OCI-LY1 (cell line): ENCODE measurements around the gene LSAMP.

Source experiments
- CTCF ChIP-seq: fragments of 200-600 bp; sonication (generic), shearing (Covaris generic); IDR thresholded peaks from 2 replicates; pipeline ENCODE4 v1.5.1; 2017; ENCODE audit warnings: mild to moderate bottlenecking, antibody characterized with exemption, low read length, moderate library complexity, mixed read lengths
- EZH2 ChIP-seq: fragments of 200-600 bp; sonication (generic), shearing (Covaris generic); IDR thresholded peaks from 2 replicates; pipeline ENCODE4 v1.8.0; 2017; ENCODE audit warnings: borderline replicate concordance, mixed run types, mild to moderate bottlenecking, antibody characterized with exemption, low read length, moderate library complexity, mixed read lengths

GRCh38 chr3:116029266-116029665, 416.0 kb downstream of the LSAMP start:
- TF ChIP-seq CTCF (no peak), EZH2 (no peak)
